Transverse colon (tissue), 4 donors: ENCODE data around the gene VCP. TPM values are rescaled to one million over a fixed set of nuclear protein-coding genes. Genes with fewer than 3 reads are reported as not detected.
A peak's percentile ranks its signal among the peaks of the same experiment; 100 is the strongest.

Experiments
- DNase-seq: peaks from one replicate; pipeline ENCODE4 v3.0.0-alpha.2; 2019
- H3K27ac ChIP-seq, 4 donors: fragments of 200-600 bp; sonication (generic); 2 replicates each; pipeline ENCODE4 v1.5.1; 2016 to 2018; ENCODE audit warnings: inconsistent platforms in 4 of 4
- H3K27me3 ChIP-seq: fragments of 200-600 bp; sonication (generic); 2 replicates; pipeline ENCODE4 v1.5.1; 2017; ENCODE audit warnings: inconsistent platforms
- H3K36me3 ChIP-seq, 4 donors: fragments of 200-600 bp; sonication (generic); 2 replicates each; pipeline ENCODE4 v1.5.1; 2017 to 2019; ENCODE audit warnings: inconsistent platforms in 4 of 4
- H3K4me1 ChIP-seq, 4 donors: fragments of 200-600 bp; sonication (generic); 2 replicates each; pipeline ENCODE4 v1.5.1; 2017 to 2020; ENCODE audit warnings: inconsistent platforms in 4 of 4
- H3K4me3 ChIP-seq, 4 donors: fragments of 200-600 bp; sonication (generic); 1 replicate in 1 of 4; 2 replicates in 3 of 4; pipeline versions ENCODE4 v1.5.1 to v1.6.1; 2017 to 2019; ENCODE audit warnings: inconsistent platforms in 4 of 4
- H3K9me3 ChIP-seq, 2 donors: fragments of 200-600 bp; sonication (generic); 2 replicates each; pipeline ENCODE4 v1.5.1; 2017 to 2019; ENCODE audit warnings: inconsistent platforms in 2 of 2
- EP300 ChIP-seq: sonication (generic); formaldehyde crosslinking; IDR thresholded peaks from one replicate; pipeline ENCODE4 v1.6.1; 2017; ENCODE audit warnings: antibody characterized with exemption, low read depth
- POLR2A ChIP-seq: fragments of 450-650 bp; IDR thresholded peaks from one replicate; pipeline ENCODE4 v1.6.1; 2016; ENCODE audit warnings: antibody characterized with exemption, mild to moderate bottlenecking, moderate library complexity
- POLR2AphosphoS5 ChIP-seq, 3 donors: sonication (generic); formaldehyde crosslinking; IDR thresholded peaks; one replicate each; pipeline ENCODE4 v1.6.1; 2016; ENCODE audit warnings: antibody characterized with exemption in 3 of 3
- WGBS, 2 donors: methylation state at CpG; one replicate each; pipeline ENCODE4 v1.1.5; 2018; ENCODE audit warnings: low coverage in 1 of 2; 5-methylcytosine and 5-hydroxymethylcytosine counted together
- in situ Hi-C, 4 donors: fragments of 200-750 bp; cut with MboI; loops; one replicate each; pipeline versions ENCODE4 v1.15.0 to v1.15.1; 2017; ENCODE audit warnings: low sequenced_read_pairs in 3 of 4, low pct_ligation_motif_present in 1 of 4, low pct_unique_long_range_greater_than_20kb in 1 of 4
- intact Hi-C: fragments of 100-400 bp; cut with DNase I; formaldehyde crosslinking; loops from one replicate; pipeline ENCODE4 v1.15.1; 2023; ENCODE audit warnings: low total_unique reads
- total RNA-seq, 4 donors: library from RNA; depleted of rRNA; stranded (reverse); fragments of >200 nt; gene quantifications; one replicate each; pipeline ENCODE4 v1.1.0, GENCODE V29; 2016
- TF ChIP-seq, protein P1 (sequence below), 5 experiments: fragments of 200-600 bp in 3 of 5; fragments of 450-650 bp in 2 of 5; sonication (generic) in 3 of 5; IDR thresholded peaks; 1 replicate in 2 of 5; 2 replicates in 3 of 5; pipeline ENCODE4 v1.5.1; 2016 to 2017; ENCODE audit warnings: antibody characterized with exemption in 5 of 5, inconsistent platforms in 3 of 5, mild to moderate bottlenecking in 2 of 5, moderate library complexity in 1 of 5

The VCP gene
- total RNA-seq, 4 donors from 2014 or later, result 45.3 to 196 (median 124) TPM

- WGBS, 2 donors, result 1% methylated on average over 46 of the region's 67 CpGs; no CpG with 5 or more reads in 1 of the 2 donors
- in situ Hi-C loops, result no loop called here
- peak; percentile 93 for DNase-seq
Measured at GRCh38 chr9:35079426-35080341, 7.3 kb upstream of the VCP start, which contains the start of gene FANCG. Gene FANCG (minus strand): TSS chr9:35079942. CDS start chr9:35079524, 418 bp downstream.

DNA sequence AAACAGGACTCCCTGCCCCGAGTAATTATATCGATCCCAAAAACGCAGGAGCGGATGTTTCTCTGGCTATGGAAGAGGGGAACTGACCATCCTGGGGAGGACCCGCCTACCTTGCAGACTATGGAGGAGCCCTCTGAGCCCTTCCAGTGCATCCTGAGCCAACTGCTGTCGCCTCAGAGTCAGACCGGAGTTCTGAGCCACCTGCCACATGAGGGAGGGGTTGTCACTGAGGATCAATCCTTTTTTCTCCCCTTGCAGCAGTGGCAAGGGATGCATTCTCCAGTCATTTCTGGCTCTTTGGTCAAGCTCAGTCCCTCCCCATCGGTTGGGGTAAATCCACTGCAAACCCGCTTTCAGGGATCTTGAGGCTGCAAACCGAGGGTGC, 6.6 kb upstream of the VCP start:
- in situ Hi-C loops (no loop called here), intact Hi-C loops (no loop called here)
- peaks cover 5 to 21% (median 15%) of the 10 kb centered on the region in 4 donors for H3K4me1 ChIP-seq
- H3K9me3 ChIP-seq, result no peaks in the 10 kb centered on the region
- H3K27me3 ChIP-seq, result no peaks in the 10 kb centered on the region
- no peak for TF ChIP-seq POLR2A
- no peak for TF ChIP-seq EP300
- TF ChIP-seq POLR2AphosphoS5 (IDR thresholded peaks at IDR 0.05), result no peak
- TF ChIP-seq, protein P1, sequence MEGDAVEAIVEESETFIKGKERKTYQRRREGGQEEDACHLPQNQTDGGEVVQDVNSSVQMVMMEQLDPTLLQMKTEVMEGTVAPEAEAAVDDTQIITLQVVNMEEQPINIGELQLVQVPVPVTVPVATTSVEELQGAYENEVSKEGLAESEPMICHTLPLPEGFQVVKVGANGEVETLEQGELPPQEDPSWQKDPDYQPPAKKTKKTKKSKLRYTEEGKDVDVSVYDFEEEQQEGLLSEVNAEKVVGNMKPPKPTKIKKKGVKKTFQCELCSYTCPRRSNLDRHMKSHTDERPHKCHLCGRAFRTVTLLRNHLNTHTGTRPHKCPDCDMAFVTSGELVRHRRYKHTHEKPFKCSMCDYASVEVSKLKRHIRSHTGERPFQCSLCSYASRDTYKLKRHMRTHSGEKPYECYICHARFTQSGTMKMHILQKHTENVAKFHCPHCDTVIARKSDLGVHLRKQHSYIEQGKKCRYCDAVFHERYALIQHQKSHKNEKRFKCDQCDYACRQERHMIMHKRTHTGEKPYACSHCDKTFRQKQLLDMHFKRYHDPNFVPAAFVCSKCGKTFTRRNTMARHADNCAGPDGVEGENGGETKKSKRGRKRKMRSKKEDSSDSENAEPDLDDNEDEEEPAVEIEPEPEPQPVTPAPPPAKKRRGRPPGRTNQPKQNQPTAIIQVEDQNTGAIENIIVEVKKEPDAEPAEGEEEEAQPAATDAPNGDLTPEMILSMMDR (IDR thresholded peaks at IDR 0.05), result no peak
- no peak for DNase-seq
- H3K27ac ChIP-seq, result peak overlapping the region; percentile 66 to 84 (median 79)
- WGBS, 2 donors, result 5% methylated on average over 10 of the region's 10 CpGs; no CpG with 5 or more reads in 1 of the 2 donors
- H3K36me3 ChIP-seq, result no peaks in the 10 kb centered on the region
- peak overlapping the region; percentile 62 to 86 (median 70) for H3K4me3 ChIP-seq

More at GRCh38 chr9:35079426-35080341, 7.3 kb upstream of the VCP start, which contains the start of gene FANCG:
- Histone ChIP-seq H3K4me3 (peak within 1 kb of the TSS; percentile 62 to 86 (median 70)), H3K27ac (peak within 1 kb of the TSS; percentile 66 to 84 (median 79)), H3K4me1 (peaks cover 5 to 21% (median 15%) of the 10 kb centered on the region in 4 donors), H3K27me3 (no peaks in the 10 kb centered on the region), H3K9me3 (no peaks in the 10 kb centered on the region), H3K36me3 (no peaks in the 10 kb centered on the region)
- intact Hi-C loops, result loop anchor here (10.0 kb wide), 1 partner anchor 425 kb away; the partner anchor contains the start of gene IL11RA
- TF ChIP-seq POLR2AphosphoS5 (IDR thresholded peaks at IDR 0.05), result peak; percentile 58 to 67 (median 66)
- TF ChIP-seq POLR2A, result peak; percentile 42
- TF ChIP-seq, protein P1 (IDR thresholded peaks at IDR 0.05), result no peak

- Histone ChIP-seq H3K36me3 (no peaks in the 10 kb centered on the region), H3K4me3 (no peak overlapping the region), H3K27ac (no peak overlapping the region), H3K27me3 (no peaks in the 10 kb centered on the region), H3K9me3 (no peaks in the 10 kb centered on the region), H3K4me1 (peaks cover 5 to 22% (median 15%) of the 10 kb centered on the region in 4 donors)
- intact Hi-C loops (no loop called here), in situ Hi-C loops (no loop called here)
- 96% methylated on average over 4 of the region's 4 CpGs; no CpG with 5 or more reads in 1 of the 2 donors for WGBS, 2 donors
- TF ChIP-seq, protein P1 (IDR thresholded peaks at IDR 0.05), result no peak
- TF ChIP-seq EP300, result no peak
- TF ChIP-seq POLR2A, result no peak
- no peak for TF ChIP-seq POLR2AphosphoS5 (IDR thresholded peaks at IDR 0.05)
- no peak for DNase-seq
Measured at GRCh38 chr9:35078066-35078465, 5.6 kb upstream of the VCP start.

GRCh38 chr9:35076848-35077247, 4.4 kb upstream of the VCP start:
- Histone ChIP-seq H3K4me3 (no peak overlapping the region), H3K27me3 (no peaks in the 10 kb centered on the region), H3K27ac (no peak overlapping the region), H3K9me3 (no peaks in the 10 kb centered on the region), H3K4me1 (peaks cover 5 to 25% (median 15%) of the 10 kb centered on the region in 4 donors), H3K36me3 (no peaks in the 10 kb centered on the region)
- intact Hi-C loops (no loop called here), in situ Hi-C loops (no loop called here)
- TF ChIP-seq, protein P1 (IDR thresholded peaks at IDR 0.05), result no peak
- TF ChIP-seq EP300 (no peak), POLR2A (no peak), POLR2AphosphoS5 (IDR thresholded peaks at IDR 0.05) (no peak)
- DNase-seq, result no peak
- WGBS, 2 donors, result 92% methylated on average over 4 of the region's 4 CpGs; no CpG with 5 or more reads in 1 of the 2 donors
